ENCODE data around the gene LRRC36.
"Not testable (repeated sequence)": the region's sequence is repeated elsewhere in the genome, so short reads cannot be mapped to it uniquely, and the experiment has no call there.

LRRC36 gene

DNA sequence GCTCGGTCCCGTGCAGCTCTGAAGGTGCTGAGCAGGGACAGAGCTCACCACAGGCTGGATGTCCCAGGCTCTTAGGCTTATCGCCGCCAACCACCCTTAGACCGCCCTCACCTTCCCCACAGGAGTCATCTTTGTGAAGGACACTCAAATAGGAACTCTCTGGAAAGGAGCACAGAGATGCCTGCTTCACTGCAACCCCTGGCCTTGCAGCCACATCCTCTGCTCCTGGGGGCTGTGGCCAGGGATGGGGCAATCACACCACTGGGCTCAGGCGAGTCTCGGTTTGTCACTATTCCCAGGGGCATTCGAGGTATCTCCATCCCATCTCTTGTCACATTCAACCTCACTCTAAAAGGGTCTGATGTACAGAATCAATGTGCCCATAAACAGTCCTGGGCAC is 78.7 kb downstream of the LRRC36 start:
- DNase-seq (ENCODE audit: low spot score): no peak

- DNase-seq (ENCODE audit: low spot score): no peak
Measured at GRCh38 chr16:67406111-67406971, 79.7 kb downstream of the LRRC36 start.

- DNase-seq (ENCODE audit: low spot score): no peak
Measured at GRCh38 chr16:67407176-67407787, 80.7 kb downstream of the LRRC36 start.

DNA sequence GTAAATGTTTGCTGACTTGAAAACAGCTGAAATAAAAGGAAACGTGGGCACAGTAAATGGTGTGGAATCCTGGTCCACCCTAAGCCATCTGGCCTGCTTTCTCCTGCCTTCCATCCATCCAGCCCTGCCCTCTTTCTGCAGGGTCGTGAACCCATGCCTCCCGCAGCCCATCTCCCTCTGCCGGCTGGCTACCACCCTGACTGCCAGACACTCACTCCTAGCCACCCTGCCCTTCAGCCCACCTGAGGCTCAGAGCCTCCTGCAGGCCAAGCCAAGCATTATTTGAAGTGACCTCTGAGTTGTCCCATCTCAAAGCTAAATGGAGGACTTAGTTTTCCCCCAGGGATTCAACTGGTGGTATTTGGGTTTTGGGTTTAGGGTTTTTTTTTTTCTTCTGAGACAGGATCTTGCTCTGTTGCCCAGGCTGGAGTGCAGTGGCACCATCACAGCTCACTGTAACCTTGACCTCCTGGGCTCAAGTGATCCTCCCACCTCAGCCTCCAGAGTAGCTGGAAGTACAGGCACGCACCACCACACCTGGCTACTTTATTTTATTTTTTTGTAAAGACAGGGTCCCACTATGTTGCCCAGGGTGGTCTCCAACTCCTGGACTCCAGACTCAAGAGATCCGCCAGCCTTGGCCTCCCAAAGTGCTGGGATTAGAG is 81.3 kb downstream of the LRRC36 start:
- no peak for DNase-seq (ENCODE audit: low spot score)

DNA sequence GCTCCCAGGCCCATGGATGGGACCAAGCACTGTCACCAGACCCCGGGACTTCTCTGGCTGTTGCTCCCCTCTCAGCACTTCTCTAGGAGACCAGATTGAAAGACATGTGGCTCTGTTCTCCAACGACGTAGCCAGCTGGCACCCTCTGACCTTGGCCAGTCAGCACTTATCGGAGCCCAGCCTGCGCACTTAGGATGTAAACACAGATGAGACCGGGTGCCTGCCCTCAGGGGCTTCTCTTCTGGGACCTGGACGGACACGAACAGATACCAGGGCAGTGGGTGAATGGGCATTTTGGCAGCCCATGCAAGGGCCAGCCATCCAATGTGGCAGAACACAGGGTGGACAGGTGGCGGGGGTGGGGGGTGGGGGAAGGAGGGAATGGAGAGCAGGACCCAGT is 83.0 kb downstream of the LRRC36 start:
- no peak for DNase-seq (ENCODE audit: low spot score)

DNA sequence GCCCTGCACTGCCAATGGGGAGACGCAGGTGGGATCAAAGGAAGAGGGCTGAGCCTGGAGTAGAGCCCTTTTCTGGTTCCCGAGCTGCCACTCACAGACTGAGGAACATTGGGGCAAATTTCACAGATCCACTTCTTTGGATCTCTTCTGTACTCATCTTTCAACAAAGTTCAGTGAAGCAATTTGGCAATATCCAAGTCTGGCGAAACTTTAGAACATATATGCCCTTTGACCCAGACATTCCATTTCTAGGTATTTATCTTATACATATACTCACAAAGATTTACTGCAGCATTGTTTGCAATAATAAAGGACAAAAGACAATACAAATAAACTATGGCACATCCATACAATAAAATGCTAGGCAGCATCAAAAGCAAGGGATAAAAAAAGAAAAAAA is 84.7 kb downstream of the LRRC36 start:
- no peak for DNase-seq (ENCODE audit: low spot score)

DNA sequence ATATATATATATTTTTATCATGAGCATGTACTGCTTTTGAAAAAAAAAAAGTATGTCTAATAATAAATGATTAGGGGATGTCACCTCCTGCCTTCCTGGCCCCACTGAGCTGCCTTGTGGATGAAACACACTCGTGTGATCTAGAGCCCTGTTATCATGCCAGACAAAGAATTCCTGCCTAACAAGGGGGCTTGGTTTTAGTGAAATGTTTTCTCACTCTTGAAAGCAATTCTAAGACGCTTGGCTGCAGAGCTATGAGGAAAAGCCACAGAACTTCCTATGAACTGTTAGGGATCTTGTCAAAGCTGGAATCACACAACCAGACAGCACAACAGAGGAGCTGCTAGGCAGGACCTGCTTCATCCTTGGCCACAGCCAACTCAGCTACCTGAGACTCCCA is 85.7 kb downstream of the LRRC36 start:
- no peak for DNase-seq (ENCODE audit: low spot score)

DNA sequence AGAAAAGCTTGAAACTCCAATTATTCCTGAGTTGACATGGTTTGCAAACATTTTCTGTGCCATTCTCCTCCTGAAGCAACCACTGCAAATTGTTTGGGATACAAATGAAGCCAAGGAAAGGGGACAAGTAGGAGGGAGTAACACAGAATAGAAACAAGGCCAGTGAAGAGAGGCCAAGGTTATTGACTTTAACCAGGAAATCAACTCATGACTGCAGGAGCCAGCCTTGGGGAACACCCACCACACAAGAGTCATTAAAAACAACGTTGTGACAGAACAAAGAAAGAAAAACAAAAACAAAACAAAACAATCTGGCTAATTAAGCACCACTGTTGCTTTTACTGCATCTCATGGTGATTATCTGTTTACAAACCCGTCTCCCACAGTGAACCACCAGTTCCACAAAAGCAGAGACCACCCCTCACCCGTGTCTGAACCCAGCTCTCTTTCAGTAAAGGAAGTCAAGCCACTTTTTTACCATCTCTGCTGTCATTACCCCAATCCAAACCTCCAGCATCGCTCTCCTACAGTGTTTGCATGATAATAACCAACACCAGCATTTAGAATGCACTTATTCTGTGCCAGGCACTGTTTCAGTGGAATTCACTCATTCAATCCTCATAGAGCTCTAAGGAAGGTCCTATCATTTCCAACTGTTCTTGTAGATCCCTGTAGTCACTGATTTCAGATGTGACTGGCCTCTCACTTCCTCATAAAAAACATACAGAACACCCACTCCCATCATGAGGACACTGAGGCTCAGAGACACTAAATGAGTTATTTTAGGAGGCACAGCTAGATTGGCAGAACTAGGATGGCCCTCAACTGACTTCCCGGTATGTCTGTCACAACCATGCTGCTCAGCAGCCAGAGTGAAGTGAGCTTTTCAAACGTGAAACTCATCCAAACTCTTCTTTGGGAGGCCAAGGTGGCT is 87.6 kb downstream of the LRRC36 start:
- DNase-seq (ENCODE audit: low spot score): no peak

- not testable (repeated sequence) for DNase-seq (ENCODE audit: low spot score)
Measured at GRCh38 chr16:67415421-67415820, 88.8 kb downstream of the LRRC36 start.

DNA sequence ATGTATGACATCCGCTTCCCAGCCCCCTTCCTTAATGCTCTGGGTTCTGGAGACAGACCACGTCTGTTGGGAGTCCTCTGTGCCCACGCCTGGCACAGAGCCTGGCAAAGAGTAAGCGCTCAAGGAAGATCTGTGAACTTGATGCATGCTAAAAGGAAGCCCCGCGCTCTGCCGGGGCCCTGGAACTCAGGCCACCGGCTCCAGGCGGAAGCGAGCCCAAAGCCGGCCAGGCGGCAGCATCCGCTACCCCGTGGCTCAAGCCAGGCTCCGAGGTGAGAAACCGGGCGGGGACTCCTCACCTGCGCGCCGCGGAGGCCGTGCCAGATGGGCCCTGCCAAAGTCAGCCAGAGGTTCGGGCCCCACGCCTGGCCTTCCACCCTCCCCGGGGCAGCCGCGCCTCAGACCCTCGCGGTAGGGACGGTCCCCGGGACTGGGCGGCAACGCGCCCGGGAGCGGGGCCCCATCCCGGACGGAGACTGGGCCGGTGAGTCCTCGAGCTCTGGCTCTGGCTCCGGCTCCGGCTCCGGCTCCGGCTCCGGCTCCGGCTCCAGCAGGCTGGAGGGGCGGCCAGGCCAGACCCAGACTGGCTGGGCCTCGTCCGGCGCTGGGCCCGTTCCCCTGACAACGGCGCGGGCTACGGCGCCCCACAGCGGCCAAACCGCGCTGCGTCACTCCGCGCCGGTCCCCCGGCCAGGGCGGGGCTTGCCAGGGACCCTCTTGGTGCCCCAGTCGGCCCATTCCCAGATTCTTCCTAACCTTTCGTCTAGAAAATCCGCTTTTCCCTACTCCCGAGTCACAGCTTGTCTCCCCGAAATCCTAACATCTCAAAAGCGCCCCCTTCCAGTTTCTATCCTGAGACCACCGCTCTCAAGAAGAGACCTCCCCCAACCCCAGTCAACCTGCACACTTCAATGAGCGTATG is 89.5 kb downstream of the LRRC36 start, which contains the start of gene ZDHHC1:
TSS of gene ZDHHC1 (minus strand) at position 606 of the 922 bp plus-strand sequence. CDS start 8,702 bp downstream, outside the sequence.
- no peak for DNase-seq (ENCODE audit: low spot score)

DNA sequence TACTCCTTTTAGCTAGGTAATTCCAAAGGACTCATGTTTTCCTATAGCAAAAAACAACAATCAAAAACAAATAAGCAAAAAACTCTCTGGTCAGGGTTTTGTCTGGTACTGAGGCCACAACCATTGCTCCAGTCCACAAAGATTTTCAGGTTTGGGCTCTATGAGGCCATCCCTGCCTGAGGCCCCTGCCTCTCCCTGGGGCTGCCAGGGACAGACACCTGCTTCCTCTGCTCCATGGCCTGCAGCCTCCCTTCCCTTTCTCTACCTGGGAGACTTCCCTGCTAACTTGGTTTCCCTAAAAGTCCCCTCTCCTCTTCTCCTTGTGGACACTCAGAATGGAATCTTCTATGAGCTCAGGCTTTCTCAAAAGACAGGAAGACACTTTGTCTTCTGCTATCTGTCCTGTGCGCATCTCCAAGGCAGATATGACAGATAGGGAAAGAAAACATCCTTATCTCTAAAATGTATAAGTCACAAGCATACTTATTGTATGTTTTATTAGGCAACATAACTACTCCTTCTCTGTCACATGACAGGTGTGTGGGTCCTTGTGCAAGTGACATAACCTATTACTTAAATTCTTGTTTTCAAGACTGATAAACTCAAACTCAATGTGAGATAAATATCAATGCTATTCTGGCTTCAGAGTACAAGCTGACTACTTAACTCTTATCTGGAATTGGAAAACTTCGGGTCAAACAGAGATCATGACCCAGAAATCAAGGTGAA is 90.9 kb downstream of the LRRC36 start:
- no peak for DNase-seq (ENCODE audit: low spot score)

- DNase-seq (ENCODE audit: low spot score): no peak
Measured at GRCh38 chr16:67419502-67419901, 92.9 kb downstream of the LRRC36 start.

GRCh38 chr16:67419931-67420330 is 93.3 kb downstream of the LRRC36 start:
- no peak for DNase-seq (ENCODE audit: low spot score)

DNA sequence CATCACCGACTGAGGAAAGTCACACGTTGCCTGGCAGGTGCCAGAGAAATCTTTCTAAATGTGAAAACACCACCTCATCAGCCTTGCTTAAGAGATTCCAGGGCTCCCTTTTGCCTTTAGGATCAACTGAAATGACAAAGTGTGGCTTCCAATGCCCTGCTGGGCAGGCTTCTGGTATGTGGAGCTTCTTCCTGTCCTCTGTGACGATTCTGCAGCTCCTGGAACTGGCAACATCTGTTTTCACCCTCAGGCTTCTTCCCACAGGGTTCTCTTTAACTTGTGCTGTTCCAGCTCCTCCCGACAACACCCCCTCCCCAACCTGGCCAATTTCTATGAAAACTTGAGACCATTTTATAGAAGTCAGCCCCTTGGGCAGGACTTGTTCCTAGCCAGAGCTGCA is 94.4 kb downstream of the LRRC36 start:
- no peak for DNase-seq (ENCODE audit: low spot score)

GRCh38 chr16:67423015-67423414 is 96.4 kb downstream of the LRRC36 start:
- no peak for DNase-seq (ENCODE audit: low spot score)

GRCh38 chr16:67423611-67424260 is 97.1 kb downstream of the LRRC36 start:
- no peak for DNase-seq (ENCODE audit: low spot score)

GRCh38 chr16:67424261-67424615 is 97.6 kb downstream of the LRRC36 start:
- DNase-seq (ENCODE audit: low spot score): no peak

DNA sequence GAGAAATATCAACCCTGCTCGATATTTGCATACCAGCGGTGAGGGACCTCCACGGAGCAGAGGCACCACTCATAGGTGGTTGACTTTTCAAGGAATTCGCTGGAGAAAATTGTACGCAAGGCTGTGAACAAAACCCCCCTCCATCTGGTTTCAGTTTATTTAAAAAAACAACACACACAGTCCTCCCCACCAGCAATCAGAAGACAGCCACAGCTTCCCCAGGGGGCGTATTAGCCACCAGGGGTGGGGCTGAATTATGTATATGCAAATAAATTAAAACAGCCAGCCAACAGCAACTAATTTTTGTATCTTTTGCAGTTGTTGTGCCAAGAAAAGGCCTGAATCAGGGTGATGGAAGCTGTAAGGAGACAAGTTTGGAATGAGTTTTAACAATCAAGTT is 98.4 kb downstream of the LRRC36 start:
- no peak for DNase-seq (ENCODE audit: low spot score)

- no peak for DNase-seq (ENCODE audit: low spot score)
Measured at GRCh38 chr16:67425580-67425979, 99.0 kb downstream of the LRRC36 start.

DNA sequence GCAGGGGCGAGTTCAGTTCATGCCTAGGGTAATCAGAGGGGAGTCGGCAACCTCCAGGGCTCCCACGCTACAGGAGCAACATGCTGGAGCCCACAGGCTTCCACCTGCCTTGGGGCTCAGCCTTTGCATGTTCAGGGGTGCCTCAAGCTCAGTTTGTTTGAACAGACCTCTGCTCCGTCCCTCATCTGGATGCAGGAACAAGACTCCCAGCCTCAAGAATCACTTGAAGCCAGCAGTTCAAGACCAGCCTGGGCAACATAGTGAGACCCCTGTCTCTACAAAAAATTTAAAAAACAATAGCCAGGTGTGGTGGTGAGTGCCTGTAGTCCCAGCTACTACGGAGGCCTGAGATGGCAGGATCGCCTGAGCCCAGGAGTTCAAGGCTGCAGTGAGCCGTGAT is 99.4 kb downstream of the LRRC36 start:
- DNase-seq (ENCODE audit: low spot score): no peak

Data from CD4-positive, alpha-beta T cell treated with Interleukin-6 at 100 ng/mL for 8 hours (primary cell).